Muscle of arm (tissue), 12 donors: ENCODE data around the gene CDH4. TPM values are rescaled to one million over a fixed set of nuclear protein-coding genes. Genes with fewer than 3 reads are reported as not detected.

ENCODE experiments used
- DNase-seq: peaks from one replicate; pipeline ENCODE4 v3.0.0-alpha.2; 2013
- polyA plus RNA-seq, 12 donors: library from polyadenylated mRNA; unstranded; fragments of 120-200 nt; gene quantifications; one replicate each; pipeline ENCODE4 v1.2.1, GENCODE V29; 2013; ENCODE audit not compliant: insufficient read length in 12 of 12

CDH4 gene
- polyA plus RNA-seq, 12 donors: 0.79 to 1.4 (median 1.0) TPM; not detected in 2

- no peak for DNase-seq
Measured at GRCh38 chr20:61907081-61907891, 655.2 kb downstream of the CDH4 start.

- DNase-seq: no peak
Measured at GRCh38 chr20:61908057-61909026, 656.3 kb downstream of the CDH4 start.

GRCh38 chr20:61909028-61909427 lies 657.0 kb downstream of the CDH4 start:
- no peak for DNase-seq

GRCh38 chr20:61909821-61910220 lies 657.8 kb downstream of the CDH4 start:
- DNase-seq: no peak

- DNase-seq: no peak
Measured at GRCh38 chr20:61911824-61912223, 659.8 kb downstream of the CDH4 start.

- no peak for DNase-seq
Measured at GRCh38 chr20:61912665-61913422, 660.8 kb downstream of the CDH4 start.

- DNase-seq: no peak
Measured at GRCh38 chr20:61913423-61914225, 661.6 kb downstream of the CDH4 start.

GRCh38 chr20:61915101-61915500 lies 663.0 kb downstream of the CDH4 start:
- DNase-seq: no peak

GRCh38 chr20:61916318-61916891 lies 664.3 kb downstream of the CDH4 start:
- no peak for DNase-seq

- no peak for DNase-seq
Measured at GRCh38 chr20:61917474-61918145, 665.5 kb downstream of the CDH4 start.

- no peak for DNase-seq
Measured at GRCh38 chr20:61918548-61918947, 666.5 kb downstream of the CDH4 start.

GRCh38 chr20:61919239-61919638 lies 667.2 kb downstream of the CDH4 start:
- no peak for DNase-seq

GRCh38 chr20:61919675-61920365 lies 667.8 kb downstream of the CDH4 start:
- DNase-seq: no peak

GRCh38 chr20:61922411-61922810 lies 670.4 kb downstream of the CDH4 start:
- DNase-seq: no peak

- DNase-seq: no peak
Measured at GRCh38 chr20:61922936-61923335, 670.9 kb downstream of the CDH4 start.

GRCh38 chr20:61923371-61924166 lies 671.5 kb downstream of the CDH4 start:
- DNase-seq: no peak

GRCh38 chr20:61924211-61924857 lies 672.3 kb downstream of the CDH4 start:
- no peak for DNase-seq
